ENCODE data around the gene A3GALT2. TPM values are rescaled to one million over a fixed set of nuclear protein-coding genes. Genes with fewer than 3 reads are reported as not detected.

Gene A3GALT2
- total RNA-seq, 1 experiment from 2014 or later: not detected

- ChIA-PET POLR2A (interaction anchor here (0.6 to 1.9 kb wide), 2 partner anchors 72 to 868 kb away, joined by 5 to 13 read pairs; no protein-coding TSS in a partner anchor), CTCF (interaction anchor here (0.6 to 10.3 kb wide), 23 partner anchors 9 to 1107 kb away, joined by 3 to 161 read pairs (median 4); no protein-coding TSS in a partner anchor)
- Mint-ChIP-seq H3K27me3 (ENCODE audit: low read depth) (peaks cover 20% of the 10 kb centered on the region), H3K27ac (no peak overlapping the region), H3K4me1 (peaks cover 35% of the 10 kb centered on the region), H3K4me3 (no peak overlapping the region), H3K9me3 (no peaks in the 10 kb centered on the region), H3K36me3 (no peaks in the 10 kb centered on the region)
- DNase-seq (ENCODE audit: low spot score): peak; percentile 93
- TF ChIP-seq HMGA2 (CRISPR knock-in tag; IDR thresholded peaks at IDR 0.05) (no peak), CTCF (IDR thresholded peaks at IDR 0.05) (peak; percentile 90), SP1 (CRISPR knock-in tag; conservative IDR thresholded peaks at IDR 0.05) (no peak), ZMAT4 (CRISPR knock-in tag; IDR thresholded peaks at IDR 0.05) (no peak), ELF4 (CRISPR knock-in tag; IDR thresholded peaks at IDR 0.05; ENCODE audit: low read depth) (no peak)
- ATAC-seq: peak; percentile 71
Measured at GRCh38 chr1:33367485-33368405, 46.8 kb upstream of the A3GALT2 start.

GRCh38 chr1:33366762-33367484 is 46.0 kb upstream of the A3GALT2 start:
- no peaks in the 10 kb centered on the region for H3K36me3 Mint-ChIP-seq
- peaks cover 26% of the 10 kb centered on the region for H3K27me3 Mint-ChIP-seq (ENCODE audit: low read depth)
- TF ChIP-seq PRRX2 (CRISPR knock-in tag; IDR thresholded peaks at IDR 0.05): no peak
- no peak for TF ChIP-seq ZMAT4 (CRISPR knock-in tag; IDR thresholded peaks at IDR 0.05)
- no peak for TF ChIP-seq ZNF219 (CRISPR knock-in tag; IDR thresholded peaks at IDR 0.05; ENCODE audit: borderline replicate concordance)
- TF ChIP-seq MXD4 (CRISPR knock-in tag; IDR thresholded peaks at IDR 0.05; ENCODE audit: borderline replicate concordance): no peak
- TF ChIP-seq JAZF1 (CRISPR knock-in tag; IDR thresholded peaks at IDR 0.05): no peak
- TF ChIP-seq ZBTB21 (CRISPR knock-in tag; IDR thresholded peaks at IDR 0.05; ENCODE audit: borderline replicate concordance): no peak
- TF ChIP-seq, protein P1, sequence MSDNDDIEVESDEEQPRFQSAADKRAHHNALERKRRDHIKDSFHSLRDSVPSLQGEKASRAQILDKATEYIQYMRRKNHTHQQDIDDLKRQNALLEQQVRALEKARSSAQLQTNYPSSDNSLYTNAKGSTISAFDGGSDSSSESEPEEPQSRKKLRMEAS (CRISPR knock-in tag; IDR thresholded peaks at IDR 0.05): no peak
- TF ChIP-seq ZNF121 (CRISPR knock-in tag; IDR thresholded peaks at IDR 0.05): no peak
- TF ChIP-seq RELA (CRISPR knock-in tag; IDR thresholded peaks at IDR 0.05; ENCODE audit: borderline replicate concordance): no peak
- TF ChIP-seq, protein P2, sequence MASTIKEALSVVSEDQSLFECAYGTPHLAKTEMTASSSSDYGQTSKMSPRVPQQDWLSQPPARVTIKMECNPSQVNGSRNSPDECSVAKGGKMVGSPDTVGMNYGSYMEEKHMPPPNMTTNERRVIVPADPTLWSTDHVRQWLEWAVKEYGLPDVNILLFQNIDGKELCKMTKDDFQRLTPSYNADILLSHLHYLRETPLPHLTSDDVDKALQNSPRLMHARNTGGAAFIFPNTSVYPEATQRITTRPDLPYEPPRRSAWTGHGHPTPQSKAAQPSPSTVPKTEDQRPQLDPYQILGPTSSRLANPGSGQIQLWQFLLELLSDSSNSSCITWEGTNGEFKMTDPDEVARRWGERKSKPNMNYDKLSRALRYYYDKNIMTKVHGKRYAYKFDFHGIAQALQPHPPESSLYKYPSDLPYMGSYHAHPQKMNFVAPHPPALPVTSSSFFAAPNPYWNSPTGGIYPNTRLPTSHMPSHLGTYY (CRISPR knock-in tag; IDR thresholded peaks at IDR 0.05): no peak
- TF ChIP-seq, protein P3, sequence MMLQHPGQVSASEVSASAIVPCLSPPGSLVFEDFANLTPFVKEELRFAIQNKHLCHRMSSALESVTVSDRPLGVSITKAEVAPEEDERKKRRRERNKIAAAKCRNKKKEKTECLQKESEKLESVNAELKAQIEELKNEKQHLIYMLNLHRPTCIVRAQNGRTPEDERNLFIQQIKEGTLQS (CRISPR knock-in tag; conservative IDR thresholded peaks at IDR 0.05): no peak
- TF ChIP-seq ZNF671 (CRISPR knock-in tag; IDR thresholded peaks at IDR 0.05): no peak
- TF ChIP-seq MYBL2 (CRISPR knock-in tag; IDR thresholded peaks at IDR 0.05): no peak
- TF ChIP-seq, protein P4, sequence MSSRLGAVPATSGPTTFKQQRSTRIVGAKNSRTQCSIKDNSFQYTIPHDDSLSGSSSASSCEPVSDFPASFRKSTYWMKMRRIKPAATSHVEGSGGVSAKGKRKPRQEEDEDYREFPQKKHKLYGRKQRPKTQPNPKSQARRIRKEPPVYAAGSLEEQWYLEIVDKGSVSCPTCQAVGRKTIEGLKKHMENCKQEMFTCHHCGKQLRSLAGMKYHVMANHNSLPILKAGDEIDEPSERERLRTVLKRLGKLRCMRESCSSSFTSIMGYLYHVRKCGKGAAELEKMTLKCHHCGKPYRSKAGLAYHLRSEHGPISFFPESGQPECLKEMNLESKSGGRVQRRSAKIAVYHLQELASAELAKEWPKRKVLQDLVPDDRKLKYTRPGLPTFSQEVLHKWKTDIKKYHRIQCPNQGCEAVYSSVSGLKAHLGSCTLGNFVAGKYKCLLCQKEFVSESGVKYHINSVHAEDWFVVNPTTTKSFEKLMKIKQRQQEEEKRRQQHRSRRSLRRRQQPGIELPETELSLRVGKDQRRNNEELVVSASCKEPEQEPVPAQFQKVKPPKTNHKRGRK (CRISPR knock-in tag; IDR thresholded peaks at IDR 0.05; ENCODE audit: borderline replicate concordance): no peak
- peaks cover 40% of the 10 kb centered on the region for H3K4me1 Mint-ChIP-seq
- no peak overlapping the region for H3K27ac Mint-ChIP-seq
- DNase-seq (ENCODE audit: low spot score) (no peak), ATAC-seq (no peak)
- no peak overlapping the region for H3K4me3 Mint-ChIP-seq
- POLR2A ChIA-PET: interaction anchor here (1.9 kb wide), 1 partner anchor 71 kb away, joined by 5 read pairs; no protein-coding TSS in a partner anchor
- no peaks in the 10 kb centered on the region for H3K9me3 Mint-ChIP-seq
- CTCF ChIA-PET: interaction anchor here (0.6 to 10.3 kb wide), 11 partner anchors 20 to 1106 kb away, joined by 3 to 161 read pairs (median 4); no protein-coding TSS in a partner anchor

All from WTC11 (cell line).